GM20431 (cell line): ENCODE measurements around the gene GNB5.

Experiments used
- in situ Hi-C: fragments of 300-500 bp; cut with MseI, MboI; formaldehyde crosslinking; loops from one replicate; pipeline ENCODE4 v1.15.0; 2020; ENCODE audit warnings: low sequenced_read_pairs; ENCODE audit not compliant: unreplicated experiment

The GNB5 gene

GRCh38 chr15:52208306-52208946, 17.2 kb upstream of the GNB5 start:
- in situ Hi-C loops = no loop called here

GRCh38 chr15:52207191-52207590, 16.0 kb upstream of the GNB5 start:
- in situ Hi-C loops = no loop called here

GRCh38 chr15:52206446-52206845, 15.3 kb upstream of the GNB5 start:
- in situ Hi-C loops = no loop called here

GRCh38 chr15:52204657-52205056, 13.5 kb upstream of the GNB5 start:
- in situ Hi-C loops = no loop called here

- in situ Hi-C loops = no loop called here
Observed at GRCh38 chr15:52200831-52201365, 9.7 kb upstream of the GNB5 start.

- in situ Hi-C loops = no loop called here
Observed at GRCh38 chr15:52199271-52199670, 8.1 kb upstream of the GNB5 start.

- in situ Hi-C loops = no loop called here
Observed at GRCh38 chr15:52196891-52197290, 5.7 kb upstream of the GNB5 start.

- in situ Hi-C loops = no loop called here
Observed at GRCh38 chr15:52193791-52194190, 2.6 kb upstream of the GNB5 start.

- in situ Hi-C loops = no loop called here
Observed at GRCh38 chr15:52193321-52193720, 2.1 kb upstream of the GNB5 start.

- in situ Hi-C loops = no loop called here
Observed at GRCh38 chr15:52186651-52187486, 4.3 kb downstream of the GNB5 start.

- in situ Hi-C loops = no loop called here
Observed at GRCh38 chr15:52185151-52185561, 6.0 kb downstream of the GNB5 start.

GRCh38 chr15:52184721-52185120, 6.5 kb downstream of the GNB5 start:
- in situ Hi-C loops = no loop called here

- in situ Hi-C loops = no loop called here
Observed at GRCh38 chr15:52183562-52184173, 7.5 kb downstream of the GNB5 start.

GRCh38 chr15:52181938-52182780, 9.0 kb downstream of the GNB5 start:
- in situ Hi-C loops = no loop called here

GRCh38 chr15:52180851-52181450, 10.2 kb downstream of the GNB5 start:
- in situ Hi-C loops = no loop called here

GRCh38 chr15:52180196-52180835, 10.9 kb downstream of the GNB5 start:
- in situ Hi-C loops = no loop called here

GRCh38 chr15:52179278-52180195, 11.7 kb downstream of the GNB5 start:
- in situ Hi-C loops = no loop called here

GRCh38 chr15:52178765-52179164, 12.4 kb downstream of the GNB5 start:
- in situ Hi-C loops = no loop called here
